Stimulated activated CD8-positive, alpha-beta memory T cell treated with anti-CD3 and anti-CD28 coated beads, Interleukin-4, amount 100 ng/mL, for 48 hours (primary cell): ENCODE data around the gene RAD51B.

Source experiments
- DNase-seq: peaks from one replicate; pipeline ENCODE4 v3.0.0-alpha.2; 2020

RAD51B gene

GRCh38 chr14:68124979-68125731 lies 305.6 kb downstream of the RAD51B start:
- DNase-seq, result no peak

GRCh38 chr14:68127166-68127565 lies 307.6 kb downstream of the RAD51B start:
- no peak for DNase-seq

GRCh38 chr14:68131907-68132306 lies 312.3 kb downstream of the RAD51B start:
- DNase-seq, result no peak

GRCh38 chr14:68132563-68133121 lies 313.1 kb downstream of the RAD51B start:
- DNase-seq, result no peak

- DNase-seq, result no peak
Observed at GRCh38 chr14:68133856-68134255, 314.3 kb downstream of the RAD51B start.

GRCh38 chr14:68135028-68135427 lies 315.4 kb downstream of the RAD51B start:
- no peak for DNase-seq

GRCh38 chr14:68135566-68135965 lies 316.0 kb downstream of the RAD51B start:
- DNase-seq, result no peak

- no peak for DNase-seq
Observed at GRCh38 chr14:68137704-68138619, 318.4 kb downstream of the RAD51B start.

GRCh38 chr14:68139431-68140075 lies 320.0 kb downstream of the RAD51B start:
- DNase-seq, result no peak

- no peak for DNase-seq
Observed at GRCh38 chr14:68140076-68140741, 320.6 kb downstream of the RAD51B start.

- DNase-seq, result no peak
Observed at GRCh38 chr14:68140806-68141205, 321.2 kb downstream of the RAD51B start.

- DNase-seq, result no peak
Observed at GRCh38 chr14:68141281-68142088, 321.9 kb downstream of the RAD51B start.

- no peak for DNase-seq
Observed at GRCh38 chr14:68143341-68143841, 323.8 kb downstream of the RAD51B start.

- DNase-seq, result no peak
Observed at GRCh38 chr14:68144051-68144681, 324.6 kb downstream of the RAD51B start.

- no peak for DNase-seq
Observed at GRCh38 chr14:68145036-68145435, 325.5 kb downstream of the RAD51B start.

- no peak for DNase-seq
Observed at GRCh38 chr14:68145539-68145938, 326.0 kb downstream of the RAD51B start.

GRCh38 chr14:68146818-68147217 lies 327.2 kb downstream of the RAD51B start:
- no peak for DNase-seq

GRCh38 chr14:68147303-68147702 lies 327.7 kb downstream of the RAD51B start:
- no peak for DNase-seq

- DNase-seq, result no peak
Observed at GRCh38 chr14:68148276-68148675, 328.7 kb downstream of the RAD51B start.

- no peak for DNase-seq
Observed at GRCh38 chr14:68148763-68149162, 329.2 kb downstream of the RAD51B start.

GRCh38 chr14:68153275-68153674 lies 333.7 kb downstream of the RAD51B start:
- DNase-seq, result no peak
